Mammary epithelial cell (primary cell): ENCODE measurements around the gene PDCD6IP.

Experiments
- EZH2 ChIP-seq: IDR thresholded peaks from 2 replicates; pipeline ENCODE4 v1.6.1; 2012; ENCODE audit warnings: low read length, inconsistent platforms, borderline replicate concordance
- TF ChIP-seq, protein P1 (sequence below), 2 donors: IDR thresholded peaks in 1 of 2; conservative IDR thresholded peaks in 1 of 2; 2 replicates each; pipeline ENCODE4 v1.5.1; 2011 to 2012; ENCODE audit warnings: inconsistent platforms in 2 of 2, low read length in 2 of 2, mild to moderate bottlenecking in 2 of 2, control low read depth in 1 of 2, low read depth in 1 of 2; ENCODE audit not compliant: insufficient read depth in 1 of 2; ENCODE audit errors: extremely low read depth in 1 of 2

GRCh38 chr3:33840179-33840578, 41.7 kb downstream of the PDCD6IP start:
- TF ChIP-seq, protein P1, sequence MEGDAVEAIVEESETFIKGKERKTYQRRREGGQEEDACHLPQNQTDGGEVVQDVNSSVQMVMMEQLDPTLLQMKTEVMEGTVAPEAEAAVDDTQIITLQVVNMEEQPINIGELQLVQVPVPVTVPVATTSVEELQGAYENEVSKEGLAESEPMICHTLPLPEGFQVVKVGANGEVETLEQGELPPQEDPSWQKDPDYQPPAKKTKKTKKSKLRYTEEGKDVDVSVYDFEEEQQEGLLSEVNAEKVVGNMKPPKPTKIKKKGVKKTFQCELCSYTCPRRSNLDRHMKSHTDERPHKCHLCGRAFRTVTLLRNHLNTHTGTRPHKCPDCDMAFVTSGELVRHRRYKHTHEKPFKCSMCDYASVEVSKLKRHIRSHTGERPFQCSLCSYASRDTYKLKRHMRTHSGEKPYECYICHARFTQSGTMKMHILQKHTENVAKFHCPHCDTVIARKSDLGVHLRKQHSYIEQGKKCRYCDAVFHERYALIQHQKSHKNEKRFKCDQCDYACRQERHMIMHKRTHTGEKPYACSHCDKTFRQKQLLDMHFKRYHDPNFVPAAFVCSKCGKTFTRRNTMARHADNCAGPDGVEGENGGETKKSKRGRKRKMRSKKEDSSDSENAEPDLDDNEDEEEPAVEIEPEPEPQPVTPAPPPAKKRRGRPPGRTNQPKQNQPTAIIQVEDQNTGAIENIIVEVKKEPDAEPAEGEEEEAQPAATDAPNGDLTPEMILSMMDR (conservative IDR thresholded peaks at IDR 0.05 in 1 of 2, IDR thresholded peaks at IDR 0.05 in 1 of 2; ENCODE audit: extremely low read depth in 1 of 2, insufficient read depth in 1 of 2, low read depth in 1 of 2, low read length in 2 of 2) = no peak
- TF ChIP-seq EZH2 = no peak
